ENCODE data around the gene TRAPPC2. TPM values are rescaled to one million over a fixed set of nuclear protein-coding genes. Genes with fewer than 3 reads are reported as not detected.

Gene TRAPPC2
- total and polyA plus RNA-seq, 2 of the 13 experiments (the other 11 are each of a cell fraction or from before 2014, with no cell fraction given) = 4.4 to 8.1 TPM

DNA sequence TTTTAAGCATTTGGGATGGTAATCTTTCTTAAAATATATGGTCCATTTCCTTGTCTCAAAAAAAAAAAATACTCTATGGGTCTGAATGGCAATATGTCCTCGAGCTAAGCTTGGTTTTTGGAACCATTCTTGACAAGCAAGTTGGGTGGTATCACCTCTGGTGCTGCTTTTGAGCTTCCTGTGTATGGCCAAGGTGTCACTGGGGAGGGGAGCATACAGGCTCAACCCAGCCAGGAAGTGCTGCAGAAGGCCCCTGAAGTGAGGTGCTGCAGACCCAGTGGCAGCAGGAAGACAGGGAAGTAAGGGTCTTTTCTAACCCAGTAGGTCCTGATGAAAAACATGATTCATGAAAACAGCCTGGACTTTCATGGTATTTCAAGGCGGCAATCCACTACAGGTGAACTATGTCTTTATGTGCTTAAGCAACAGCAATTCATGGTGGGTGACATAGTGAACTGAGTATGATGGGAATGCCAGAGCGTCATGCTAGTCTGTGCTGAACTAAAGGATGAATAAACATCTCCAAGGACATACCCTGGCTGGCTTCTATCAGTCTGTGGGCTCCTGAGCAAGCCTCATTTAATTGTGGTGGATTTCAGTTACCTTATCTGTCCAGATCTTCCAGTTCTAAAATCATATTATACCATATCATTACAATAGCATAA, 15.1 kb downstream of the TRAPPC2 start:
- Histone ChIP-seq H3K27ac (ENCODE audit: extremely low read length, insufficient read depth, low read length) (no peak overlapping the region), H3K4me1 (ENCODE audit: insufficient read depth, low read length) (no peaks in the 10 kb centered on the region), H2AFZ (ENCODE audit: low read length) (no peak overlapping the region), H3K4me3 (replicated peaks in 1 of 3; ENCODE audit: insufficient read depth in 1 of 3, low read depth in 2 of 3, low read length in 3 of 3) (no peak overlapping the region), H3K4me2 (ENCODE audit: low read depth, low read length) (no peak overlapping the region), H3K36me3 (replicated peaks in 1 of 2; ENCODE audit: control insufficient read depth in 1 of 2, insufficient read depth in 2 of 2, low read length in 2 of 2) (peaks cover 1 to 5% of the 10 kb centered on the region in 2 experiments; a peak in 1 of 5 replicates), H3K27me3 (ENCODE audit: control insufficient read depth in 1 of 2, insufficient read depth in 2 of 2, low read length in 2 of 2) (no peaks in the 10 kb centered on the region), H3K9ac (ENCODE audit: insufficient read depth, low read depth, low read length) (no peak overlapping the region), H4K20me1 (ENCODE audit: insufficient read depth, low read length) (no peaks in the 10 kb centered on the region), H3K9me3 (ENCODE audit: low read length) (no peaks in the 10 kb centered on the region), H3K79me2 (ENCODE audit: insufficient read depth, low read length) (no peaks in the 10 kb centered on the region)
- ATAC-seq (no peak), DNase-seq (ENCODE audit: low spot score) (peak; percentile 20), FAIRE-seq (no peak)
- ChIA-PET POLR2A (no interaction called here), CTCF (ENCODE audit: low intra/inter-chr PET ratio, low total read pairs) (no interaction called here)
- intact Hi-C loops (cut with micrococcal nuclease; ENCODE audit: unreplicated experiment) = no loop called here
- TF ChIP-seq PCBP1 (IDR thresholded peaks at IDR 0.05; ENCODE audit: borderline replicate concordance, low read depth, low read length) (no peak), TAF15 (IDR thresholded peaks at IDR 0.05; ENCODE audit: low read depth, low read length, poor library complexity, severe bottlenecking) (no peak), CEBPB (IDR thresholded peaks at IDR 0.05; ENCODE audit: borderline replicate concordance, low read depth, low read length) (no peak), NAIF1 (CRISPR knock-in tag; IDR thresholded peaks at IDR 0.05; ENCODE audit: borderline replicate concordance) (no peak), ZNF768 (CRISPR knock-in tag; IDR thresholded peaks at IDR 0.05) (no peak), ZSCAN12 (CRISPR knock-in tag; IDR thresholded peaks at IDR 0.05) (no peak), POLR2AphosphoS5 (IDR thresholded peaks at IDR 0.05; ENCODE audit: low read depth, low read length) (no peak), ZNF160 (CRISPR knock-in tag; IDR thresholded peaks at IDR 0.05) (no peak), NFATC3 (CRISPR knock-in tag; IDR thresholded peaks at IDR 0.05) (no peak), SMAD3 (CRISPR knock-in tag; IDR thresholded peaks at IDR 0.05) (no peak), FOXM1 (CRISPR knock-in tag; IDR thresholded peaks at IDR 0.05) (no peak)
- TF ChIP-seq, protein P1, sequence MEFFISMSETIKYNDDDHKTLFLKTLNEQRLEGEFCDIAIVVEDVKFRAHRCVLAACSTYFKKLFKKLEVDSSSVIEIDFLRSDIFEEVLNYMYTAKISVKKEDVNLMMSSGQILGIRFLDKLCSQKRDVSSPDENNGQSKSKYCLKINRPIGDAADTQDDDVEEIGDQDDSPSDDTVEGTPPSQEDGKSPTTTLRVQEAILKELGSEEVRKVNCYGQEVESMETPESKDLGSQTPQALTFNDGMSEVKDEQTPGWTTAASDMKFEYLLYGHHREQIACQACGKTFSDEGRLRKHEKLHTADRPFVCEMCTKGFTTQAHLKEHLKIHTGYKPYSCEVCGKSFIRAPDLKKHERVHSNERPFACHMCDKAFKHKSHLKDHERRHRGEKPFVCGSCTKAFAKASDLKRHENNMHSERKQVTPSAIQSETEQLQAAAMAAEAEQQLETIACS (CRISPR knock-in tag; IDR thresholded peaks at IDR 0.05) = no peak
- TF ChIP-seq, protein P2, sequence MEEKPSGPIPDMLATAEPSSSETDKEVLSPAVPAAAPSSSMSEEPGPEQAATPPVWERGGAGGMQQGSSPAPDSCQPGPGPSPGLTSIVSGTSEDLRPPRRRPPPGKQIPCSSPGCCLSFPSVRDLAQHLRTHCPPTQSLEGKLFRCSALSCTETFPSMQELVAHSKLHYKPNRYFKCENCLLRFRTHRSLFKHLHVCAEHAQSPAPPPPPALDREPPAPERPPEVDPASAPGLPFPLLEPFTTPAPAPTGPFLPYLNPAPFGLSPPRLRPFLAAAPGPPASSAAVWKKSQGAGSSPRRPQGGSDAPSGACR (CRISPR knock-in tag; IDR thresholded peaks at IDR 0.05) = no peak
- TF ChIP-seq, protein P3, sequence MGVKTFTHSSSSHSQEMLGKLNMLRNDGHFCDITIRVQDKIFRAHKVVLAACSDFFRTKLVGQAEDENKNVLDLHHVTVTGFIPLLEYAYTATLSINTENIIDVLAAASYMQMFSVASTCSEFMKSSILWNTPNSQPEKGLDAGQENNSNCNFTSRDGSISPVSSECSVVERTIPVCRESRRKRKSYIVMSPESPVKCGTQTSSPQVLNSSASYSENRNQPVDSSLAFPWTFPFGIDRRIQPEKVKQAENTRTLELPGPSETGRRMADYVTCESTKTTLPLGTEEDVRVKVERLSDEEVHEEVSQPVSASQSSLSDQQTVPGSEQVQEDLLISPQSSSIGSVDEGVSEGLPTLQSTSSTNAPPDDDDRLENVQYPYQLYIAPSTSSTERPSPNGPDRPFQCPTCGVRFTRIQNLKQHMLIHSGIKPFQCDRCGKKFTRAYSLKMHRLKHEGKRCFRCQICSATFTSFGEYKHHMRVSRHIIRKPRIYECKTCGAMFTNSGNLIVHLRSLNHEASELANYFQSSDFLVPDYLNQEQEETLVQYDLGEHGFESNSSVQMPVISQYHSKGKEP (CRISPR knock-in tag; IDR thresholded peaks at IDR 0.05) = no peak
- 93% methylated on average over 3 of the region's 3 CpGs for WGBS (ENCODE audit: low lambda C conversion rate)
- in situ Hi-C loops (cut with HindIII; ENCODE audit: extremely low pct_ligation_motif_present, low pct_unique_long_range_greater_than_20kb) = no loop called here
- no TSS peak for BruUV-seq (replicated peaks)
